ENCODE data around the gene APLF. TPM values are rescaled to one million over a fixed set of nuclear protein-coding genes. Genes with fewer than 3 reads are reported as not detected.

The APLF gene
- total and polyA plus RNA-seq, 2 of the 8 experiments (the other 6 are each of a cell fraction or from before 2014, with no cell fraction given) = 4.4 to 7.3 TPM

DNA sequence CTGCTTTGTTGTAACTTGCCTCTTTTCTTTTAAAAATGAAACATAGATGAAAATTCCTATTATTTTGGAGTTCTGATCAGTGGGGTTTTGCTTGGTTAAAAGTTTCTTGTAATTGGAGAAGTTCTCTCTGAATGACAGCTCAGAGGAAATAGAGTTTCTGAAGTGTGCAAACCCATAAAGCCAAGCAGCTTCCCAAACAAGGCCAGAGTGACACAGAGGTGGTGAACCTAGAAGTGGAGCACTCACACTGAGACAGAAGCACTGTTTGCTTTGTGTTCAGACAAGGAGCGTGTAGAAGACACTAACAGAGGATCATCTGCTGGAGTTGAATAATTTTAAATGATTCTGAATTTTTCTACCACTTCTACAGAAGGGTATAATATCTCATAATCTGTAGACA, 49.5 kb upstream of the APLF start (continued):
- TF ChIP-seq, protein P1, sequence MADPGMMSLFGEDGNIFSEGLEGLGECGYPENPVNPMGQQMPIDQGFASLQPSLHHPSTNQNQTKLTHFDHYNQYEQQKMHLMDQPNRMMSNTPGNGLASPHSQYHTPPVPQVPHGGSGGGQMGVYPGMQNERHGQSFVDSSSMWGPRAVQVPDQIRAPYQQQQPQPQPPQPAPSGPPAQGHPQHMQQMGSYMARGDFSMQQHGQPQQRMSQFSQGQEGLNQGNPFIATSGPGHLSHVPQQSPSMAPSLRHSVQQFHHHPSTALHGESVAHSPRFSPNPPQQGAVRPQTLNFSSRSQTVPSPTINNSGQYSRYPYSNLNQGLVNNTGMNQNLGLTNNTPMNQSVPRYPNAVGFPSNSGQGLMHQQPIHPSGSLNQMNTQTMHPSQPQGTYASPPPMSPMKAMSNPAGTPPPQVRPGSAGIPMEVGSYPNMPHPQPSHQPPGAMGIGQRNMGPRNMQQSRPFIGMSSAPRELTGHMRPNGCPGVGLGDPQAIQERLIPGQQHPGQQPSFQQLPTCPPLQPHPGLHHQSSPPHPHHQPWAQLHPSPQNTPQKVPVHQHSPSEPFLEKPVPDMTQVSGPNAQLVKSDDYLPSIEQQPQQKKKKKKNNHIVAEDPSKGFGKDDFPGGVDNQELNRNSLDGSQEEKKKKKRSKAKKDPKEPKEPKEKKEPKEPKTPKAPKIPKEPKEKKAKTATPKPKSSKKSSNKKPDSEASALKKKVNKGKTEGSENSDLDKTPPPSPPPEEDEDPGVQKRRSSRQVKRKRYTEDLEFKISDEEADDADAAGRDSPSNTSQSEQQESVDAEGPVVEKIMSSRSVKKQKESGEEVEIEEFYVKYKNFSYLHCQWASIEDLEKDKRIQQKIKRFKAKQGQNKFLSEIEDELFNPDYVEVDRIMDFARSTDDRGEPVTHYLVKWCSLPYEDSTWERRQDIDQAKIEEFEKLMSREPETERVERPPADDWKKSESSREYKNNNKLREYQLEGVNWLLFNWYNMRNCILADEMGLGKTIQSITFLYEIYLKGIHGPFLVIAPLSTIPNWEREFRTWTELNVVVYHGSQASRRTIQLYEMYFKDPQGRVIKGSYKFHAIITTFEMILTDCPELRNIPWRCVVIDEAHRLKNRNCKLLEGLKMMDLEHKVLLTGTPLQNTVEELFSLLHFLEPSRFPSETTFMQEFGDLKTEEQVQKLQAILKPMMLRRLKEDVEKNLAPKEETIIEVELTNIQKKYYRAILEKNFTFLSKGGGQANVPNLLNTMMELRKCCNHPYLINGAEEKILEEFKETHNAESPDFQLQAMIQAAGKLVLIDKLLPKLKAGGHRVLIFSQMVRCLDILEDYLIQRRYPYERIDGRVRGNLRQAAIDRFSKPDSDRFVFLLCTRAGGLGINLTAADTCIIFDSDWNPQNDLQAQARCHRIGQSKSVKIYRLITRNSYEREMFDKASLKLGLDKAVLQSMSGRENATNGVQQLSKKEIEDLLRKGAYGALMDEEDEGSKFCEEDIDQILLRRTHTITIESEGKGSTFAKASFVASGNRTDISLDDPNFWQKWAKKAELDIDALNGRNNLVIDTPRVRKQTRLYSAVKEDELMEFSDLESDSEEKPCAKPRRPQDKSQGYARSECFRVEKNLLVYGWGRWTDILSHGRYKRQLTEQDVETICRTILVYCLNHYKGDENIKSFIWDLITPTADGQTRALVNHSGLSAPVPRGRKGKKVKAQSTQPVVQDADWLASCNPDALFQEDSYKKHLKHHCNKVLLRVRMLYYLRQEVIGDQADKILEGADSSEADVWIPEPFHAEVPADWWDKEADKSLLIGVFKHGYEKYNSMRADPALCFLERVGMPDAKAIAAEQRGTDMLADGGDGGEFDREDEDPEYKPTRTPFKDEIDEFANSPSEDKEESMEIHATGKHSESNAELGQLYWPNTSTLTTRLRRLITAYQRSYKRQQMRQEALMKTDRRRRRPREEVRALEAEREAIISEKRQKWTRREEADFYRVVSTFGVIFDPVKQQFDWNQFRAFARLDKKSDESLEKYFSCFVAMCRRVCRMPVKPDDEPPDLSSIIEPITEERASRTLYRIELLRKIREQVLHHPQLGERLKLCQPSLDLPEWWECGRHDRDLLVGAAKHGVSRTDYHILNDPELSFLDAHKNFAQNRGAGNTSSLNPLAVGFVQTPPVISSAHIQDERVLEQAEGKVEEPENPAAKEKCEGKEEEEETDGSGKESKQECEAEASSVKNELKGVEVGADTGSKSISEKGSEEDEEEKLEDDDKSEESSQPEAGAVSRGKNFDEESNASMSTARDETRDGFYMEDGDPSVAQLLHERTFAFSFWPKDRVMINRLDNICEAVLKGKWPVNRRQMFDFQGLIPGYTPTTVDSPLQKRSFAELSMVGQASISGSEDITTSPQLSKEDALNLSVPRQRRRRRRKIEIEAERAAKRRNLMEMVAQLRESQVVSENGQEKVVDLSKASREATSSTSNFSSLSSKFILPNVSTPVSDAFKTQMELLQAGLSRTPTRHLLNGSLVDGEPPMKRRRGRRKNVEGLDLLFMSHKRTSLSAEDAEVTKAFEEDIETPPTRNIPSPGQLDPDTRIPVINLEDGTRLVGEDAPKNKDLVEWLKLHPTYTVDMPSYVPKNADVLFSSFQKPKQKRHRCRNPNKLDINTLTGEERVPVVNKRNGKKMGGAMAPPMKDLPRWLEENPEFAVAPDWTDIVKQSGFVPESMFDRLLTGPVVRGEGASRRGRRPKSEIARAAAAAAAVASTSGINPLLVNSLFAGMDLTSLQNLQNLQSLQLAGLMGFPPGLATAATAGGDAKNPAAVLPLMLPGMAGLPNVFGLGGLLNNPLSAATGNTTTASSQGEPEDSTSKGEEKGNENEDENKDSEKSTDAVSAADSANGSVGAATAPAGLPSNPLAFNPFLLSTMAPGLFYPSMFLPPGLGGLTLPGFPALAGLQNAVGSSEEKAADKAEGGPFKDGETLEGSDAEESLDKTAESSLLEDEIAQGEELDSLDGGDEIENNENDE (IDR thresholded peaks at IDR 0.05; ENCODE audit: insufficient replicate concordance, low read length) = no peak
- no peak for TF ChIP-seq SP2 (IDR thresholded peaks at IDR 0.05; ENCODE audit: low read length)
